T-cell (primary cell): ENCODE measurements around the gene OR4S1. TPM values are rescaled to one million over a fixed set of nuclear protein-coding genes. Genes with fewer than 3 reads are reported as not detected.
A peak's percentile ranks its signal among the peaks of the same experiment; 100 is the strongest.
"Not testable (repeated sequence)": the region's sequence is repeated elsewhere in the genome, so short reads cannot be mapped to it uniquely, and the experiment has no call there.

Source experiments
- ATAC-seq, 4 experiments: fragments of 200-7000 bp in 3 of 4; fragments of 150-1000 bp in 1 of 4; cut with Tn5 transposase; replicated peaks in 1 of 4; 1 replicate in 3 of 4; 2 replicates in 1 of 4; pipeline ENCODE4 v1.10.0; 2021; ENCODE audit warnings: moderate library complexity in 3 of 4, mild to moderate bottlenecking in 2 of 4, moderate number of reproducible peaks in 1 of 4
- CTCF ChIA-PET, 2 donors: fragments of 300-600 bp; sonication (Branson Sonifier 250); formaldehyde crosslinking; loops; one replicate each; lab custom pipeline; 2022; ENCODE audit warnings: antibody characterized with exemption in 2 of 2; lab: Charles Lee
- POLR2A ChIA-PET, 2 donors: fragments of 300-600 bp; sonication (Branson Sonifier 250); formaldehyde crosslinking; loops; one replicate each; lab custom pipeline; 2022; ENCODE audit warnings: antibody characterized with exemption in 2 of 2; lab: Charles Lee
- DNase-seq, 35 experiments: peaks; one replicate each; pipeline versions ENCODE4 v3.0.0 to v3.0.0-alpha.2; 2013 to 2023
- H3K27ac ChIP-seq: one replicate; pipeline ENCODE4 v1.5.1; 2013; ENCODE audit warnings: low read length
- H3K27me3 ChIP-seq, 2 experiments: replicated peaks in 1 of 2; 1 replicate in 1 of 2; 2 replicates in 1 of 2; pipeline versions ENCODE4 v1.6.1 to v1.7.0; 2013; ENCODE audit warnings: low read length in 1 of 2, mixed read lengths in 1 of 2; ENCODE audit not compliant: control insufficient read depth in 2 of 2, insufficient read depth in 2 of 2; ENCODE audit errors: extremely low read depth in 1 of 2
- H3K36me3 ChIP-seq, 2 donors: 1 replicate in 1 of 2; 2 replicates in 1 of 2; pipeline versions ENCODE4 v1.6.1 to v1.7.0; 2013; ENCODE audit warnings: low read length in 1 of 2; ENCODE audit not compliant: control insufficient read depth in 2 of 2, insufficient read depth in 1 of 2; ENCODE audit errors: extremely low read depth in 1 of 2
- H3K4me1 ChIP-seq, 2 experiments: 1 replicate in 1 of 2; 2 replicates in 1 of 2; pipeline versions ENCODE4 v1.6.1 to v1.7.0; 2013; ENCODE audit warnings: low read length in 2 of 2, mixed read lengths in 1 of 2; ENCODE audit not compliant: insufficient read depth in 2 of 2, control insufficient read depth in 1 of 2; ENCODE audit errors: extremely low read depth in 1 of 2
- H3K4me3 ChIP-seq, 2 donors: 1 replicate in 1 of 2; 2 replicates in 1 of 2; pipeline versions ENCODE4 v1.5.1 to v1.7.0; 2013; ENCODE audit warnings: mild to moderate bottlenecking in 2 of 2, low read length in 1 of 2, moderate library complexity in 1 of 2; ENCODE audit not compliant: control insufficient read depth in 1 of 2; ENCODE audit errors: extremely low read depth in 1 of 2
- H3K9me3 ChIP-seq: 2 replicates; pipeline ENCODE4 v1.7.0; 2013
- H3K27ac Mint-ChIP-seq, 2 donors: one replicate each; pipeline ENCODE4 v1.8.0; 2020 to 2021; ENCODE audit warnings: mild to moderate bottlenecking in 2 of 2, mixed read lengths in 2 of 2
- H3K27me3 Mint-ChIP-seq, 2 donors: one replicate each; pipeline ENCODE4 v1.8.0; 2021 to 2022; ENCODE audit warnings: mixed read lengths in 2 of 2
- H3K36me3 Mint-ChIP-seq: one replicate; pipeline ENCODE4 v1.8.0; 2021; ENCODE audit warnings: mixed read lengths
- H3K4me1 Mint-ChIP-seq, 3 donors: one replicate each; pipeline ENCODE4 v1.8.0; 2020 to 2022; ENCODE audit warnings: mixed read lengths in 3 of 3, mild to moderate bottlenecking in 1 of 3
- H3K4me3 Mint-ChIP-seq, 3 donors: one replicate each; pipeline ENCODE4 v1.8.0; 2020 to 2022; ENCODE audit warnings: mild to moderate bottlenecking in 3 of 3, mixed read lengths in 3 of 3, moderate library complexity in 3 of 3
- H3K9me3 Mint-ChIP-seq, 3 donors: one replicate each; pipeline ENCODE4 v1.8.0; 2020 to 2022; ENCODE audit warnings: mixed read lengths in 3 of 3
- WGBS: methylation state at CpG from one replicate; pipeline ENCODE4 v1.1.5; 2013; ENCODE audit warnings: missing lambda C conversion rate; ENCODE audit not compliant: insufficient coverage; 5-methylcytosine and 5-hydroxymethylcytosine counted together
- total RNA-seq, 35 experiments: library from RNA in 6 of 35; stranded (reverse) in 6 of 35; fragments of 120-200 nt in 1 of 35; gene quantifications; one replicate each; pipeline versions ENCODE4 v1.2.1 to v1.2.4 and lab custom pipeline; 2013 to 2026

The OR4S1 gene
- total RNA-seq, 5 donors from 2014 or later (not counting 1 experiment from before 2014, with no cell fraction given) = not detected

GRCh38 chr11:48313590-48313989 is 7.6 kb downstream of the OR4S1 start:
- H3K4me1 ChIP-seq, DNase-seq, ATAC-seq, H3K36me3 ChIP-seq, H3K36me3 Mint-ChIP-seq, POLR2A ChIA-PET, CTCF ChIA-PET, H3K4me3 ChIP-seq, H3K4me3 Mint-ChIP-seq, H3K27me3 ChIP-seq, H3K9me3 ChIP-seq, H3K27ac ChIP-seq, H3K4me1 Mint-ChIP-seq, H3K27ac Mint-ChIP-seq: not testable (repeated sequence)
- H3K27me3 Mint-ChIP-seq = peaks cover 6 to 21% of the 10 kb centered on the region in 2 donors
- no CpG with 5 or more reads among the region's 2 CpGs for WGBS
- H3K9me3 Mint-ChIP-seq = peaks cover 5 to 18% (median 7%) of the 10 kb centered on the region in 3 donors

- H3K9me3 Mint-ChIP-seq, H3K4me1 ChIP-seq, H3K36me3 Mint-ChIP-seq, H3K27me3 ChIP-seq, H3K4me1 Mint-ChIP-seq, POLR2A ChIA-PET, H3K4me3 Mint-ChIP-seq, DNase-seq, H3K4me3 ChIP-seq, H3K27ac ChIP-seq, H3K9me3 ChIP-seq, CTCF ChIA-PET, ATAC-seq, H3K27ac Mint-ChIP-seq, H3K36me3 ChIP-seq: not testable (repeated sequence)
- WGBS = 86% methylated on average over 1 of the region's 2 CpGs
- peaks cover 4 to 14% of the 10 kb centered on the region in 2 donors for H3K27me3 Mint-ChIP-seq
Measured at GRCh38 chr11:48319813-48320212, 13.8 kb downstream of the OR4S1 start.

GRCh38 chr11:48324620-48325019 is 18.6 kb downstream of the OR4S1 start, which contains the start of gene OR4C3:
Gene OR4C3 (plus strand): TSS chr11:48324920. CDS start chr11:48325022, 102 bp downstream.
- H3K4me3 ChIP-seq, CTCF ChIA-PET, ATAC-seq, H3K9me3 Mint-ChIP-seq, DNase-seq, H3K36me3 ChIP-seq, H3K27ac Mint-ChIP-seq, POLR2A ChIA-PET, H3K4me1 ChIP-seq, H3K4me3 Mint-ChIP-seq, H3K27me3 ChIP-seq, H3K36me3 Mint-ChIP-seq, H3K27ac ChIP-seq, H3K9me3 ChIP-seq: not testable (repeated sequence)
- H3K4me1 Mint-ChIP-seq = peaks cover 0 to 17% (median 0%) of the 10 kb centered on the region in 3 donors
- peaks cover 3 to 15% of the 10 kb centered on the region in 2 donors for H3K27me3 Mint-ChIP-seq

- Mint-ChIP-seq H3K4me3 (peak overlapping the region in 1 of 3 donors; percentile 25), H3K27me3 (no peaks in the 10 kb centered on the region), H3K9me3 (peaks cover 7 to 10% (median 8%) of the 10 kb centered on the region in 3 donors), H3K27ac (peak overlapping the region in 1 of 2 donors; percentile 36), H3K36me3 (peaks cover 9% of the 10 kb centered on the region), H3K4me1 (peaks cover 17 to 34% (median 28%) of the 10 kb centered on the region in 3 donors)
- ATAC-seq = peak in 1 of 4 experiments; percentile 65
- peak in 8 of 35 experiments; percentile 1 to 32 (median 10) for DNase-seq
- POLR2A ChIA-PET = no interaction called here
- Histone ChIP-seq H3K4me1 (peaks cover 0 to 8% of the 10 kb centered on the region in 2 experiments), H3K27me3 (no peaks in the 10 kb centered on the region), H3K9me3 (no peaks in the 10 kb centered on the region), H3K4me3 (no peak overlapping the region), H3K27ac (no peak overlapping the region), H3K36me3 (no peaks in the 10 kb centered on the region)
- 17% methylated on average over 1 of the region's 2 CpGs for WGBS
- CTCF ChIA-PET = no interaction called here
Measured at GRCh38 chr11:48341466-48341865, 35.4 kb downstream of the OR4S1 start.

GRCh38 chr11:48342505-48342904 is 36.5 kb downstream of the OR4S1 start:
- H3K27me3 ChIP-seq, ATAC-seq, H3K36me3 ChIP-seq, H3K4me3 Mint-ChIP-seq, DNase-seq, H3K4me3 ChIP-seq, H3K27ac ChIP-seq, H3K9me3 ChIP-seq, H3K27me3 Mint-ChIP-seq, POLR2A ChIA-PET, CTCF ChIA-PET: not testable (repeated sequence)
- H3K4me1 ChIP-seq = peaks cover 0 to 11% of the 10 kb centered on the region in 2 experiments
- Mint-ChIP-seq H3K27ac (peak overlapping the region in 1 of 2 donors; percentile 31), H3K36me3 (peaks cover 17% of the 10 kb centered on the region), H3K4me1 (peaks cover 21 to 45% (median 37%) of the 10 kb centered on the region in 3 donors), H3K9me3 (peaks cover 8 to 13% (median 12%) of the 10 kb centered on the region in 3 donors)
- no CpG with 5 or more reads among the region's 2 CpGs for WGBS

- H3K9me3 ChIP-seq, ATAC-seq, H3K27ac ChIP-seq, H3K4me3 ChIP-seq, CTCF ChIA-PET, H3K27me3 ChIP-seq, H3K36me3 ChIP-seq, H3K27me3 Mint-ChIP-seq, POLR2A ChIA-PET: not testable (repeated sequence)
- peak in 12 of 35 experiments; percentile 2 to 20 (median 11) for DNase-seq
- 43% methylated on average over 4 of the region's 5 CpGs for WGBS
- Mint-ChIP-seq H3K9me3 (peaks cover 11 to 26% (median 23%) of the 10 kb centered on the region in 3 donors), H3K4me1 (peaks cover 20 to 39% (median 29%) of the 10 kb centered on the region in 3 donors), H3K36me3 (peaks cover 20% of the 10 kb centered on the region), H3K27ac (peak overlapping the region in 1 of 2 donors; percentile 85), H3K4me3 (peak overlapping the region in 1 of 3 donors; percentile 51)
- H3K4me1 ChIP-seq = peaks cover 0 to 11% of the 10 kb centered on the region in 2 experiments
Measured at GRCh38 chr11:48346286-48346685, 40.3 kb downstream of the OR4S1 start.
